Mesodermal cell (in vitro differentiated cells): Measurements from ENCODE around the gene CISH.

Experiments
- H3K27ac ChIP-seq: 2 replicates; pipeline ENCODE4 v1.7.0; 2013; ENCODE audit warnings: mild to moderate bottlenecking, low read depth, low read length, moderate library complexity; ENCODE audit not compliant: severe bottlenecking
- H3K36me3 ChIP-seq: 2 replicates; pipeline ENCODE4 v1.7.1; 2013; ENCODE audit warnings: mild to moderate bottlenecking, low read length, moderate library complexity; ENCODE audit not compliant: control insufficient read depth, insufficient read depth
- H3K4me1 ChIP-seq: one replicate; pipeline ENCODE4 v1.7.1; 2013; ENCODE audit warnings: mild to moderate bottlenecking, low read length; ENCODE audit not compliant: insufficient read depth, control insufficient read depth, poor library complexity, severe bottlenecking
- H3K4me3 ChIP-seq: 2 replicates; pipeline ENCODE4 v1.7.0; 2013; ENCODE audit warnings: low read length, control low read depth, mild to moderate bottlenecking; ENCODE audit not compliant: insufficient read depth, poor library complexity, severe bottlenecking; ENCODE audit errors: extremely low read depth
- H3K9me3 ChIP-seq: 2 replicates; pipeline ENCODE4 v1.7.1; 2013; ENCODE audit warnings: mild to moderate bottlenecking, low read length, moderate library complexity; ENCODE audit not compliant: control insufficient read depth
- WGBS, 2 experiments: methylation state at CpG; one replicate each; pipeline ENCODE4 v1.1.5; 2013; ENCODE audit warnings: missing lambda C conversion rate in 2 of 2; ENCODE audit not compliant: insufficient coverage in 2 of 2; 5-methylcytosine and 5-hydroxymethylcytosine counted together

The CISH gene

GRCh38 chr3:50651920-50652529 is 40.5 kb upstream of the CISH start:
- WGBS, 2 experiments: 52 to 66% methylated on average over 5 to 7 of the region's 7 CpGs
- H3K36me3 ChIP-seq: peaks cover 6% of the 10 kb centered on the region
- no peak overlapping the region for H3K4me3 ChIP-seq
- peaks cover 5% of the 10 kb centered on the region for H3K4me1 ChIP-seq
- H3K9me3 ChIP-seq: no peaks in the 10 kb centered on the region
- no peak overlapping the region for H3K27ac ChIP-seq

- no peak overlapping the region for H3K27ac ChIP-seq
These were observed 39.9 kb upstream of the CISH start for GRCh38 chr3:50651445-50651844.

GRCh38 chr3:50650018-50650417 is 38.4 kb upstream of the CISH start:
- Histone ChIP-seq H3K4me1 (peaks cover 5% of the 10 kb centered on the region), H3K4me3 (no peak overlapping the region), H3K9me3 (no peaks in the 10 kb centered on the region), H3K36me3 (peaks cover 7% of the 10 kb centered on the region), H3K27ac (no peak overlapping the region)
- no CpG with 5 or more reads among the region's 1 CpG for WGBS, 2 experiments

More at GRCh38 chr3:50651445-50651844, 39.9 kb upstream of the CISH start:
- peaks cover 5% of the 10 kb centered on the region for H3K4me1 ChIP-seq
- H3K36me3 ChIP-seq: peaks cover 7% of the 10 kb centered on the region
- 83 to 90% methylated on average over 7 to 8 of the region's 8 CpGs for WGBS, 2 experiments
- no peaks in the 10 kb centered on the region for H3K9me3 ChIP-seq
- H3K4me3 ChIP-seq: no peak overlapping the region

GRCh38 chr3:50649451-50649931 is 37.9 kb upstream of the CISH start:
- H3K4me1 ChIP-seq: peaks cover 5% of the 10 kb centered on the region
- no peaks in the 10 kb centered on the region for H3K9me3 ChIP-seq
- no peak overlapping the region for H3K27ac ChIP-seq
- WGBS, 2 experiments: 86 to 89% methylated on average over 3 to 6 of the region's 8 CpGs
- no peak overlapping the region for H3K4me3 ChIP-seq
- peaks cover 7% of the 10 kb centered on the region for H3K36me3 ChIP-seq

- Histone ChIP-seq H3K4me1 (peaks cover 5% of the 10 kb centered on the region), H3K4me3 (no peak overlapping the region), H3K27ac (no peak overlapping the region), H3K36me3 (peaks cover 7% of the 10 kb centered on the region), H3K9me3 (no peaks in the 10 kb centered on the region)
- WGBS, 2 experiments: 85% methylated on average over 2 of the region's 2 CpGs
These were observed 37.4 kb upstream of the CISH start for GRCh38 chr3:50648944-50649343.

GRCh38 chr3:50648313-50648712 is 36.7 kb upstream of the CISH start:
- Histone ChIP-seq H3K27ac (no peak overlapping the region), H3K4me3 (no peak overlapping the region), H3K36me3 (peaks cover 7% of the 10 kb centered on the region), H3K9me3 (no peaks in the 10 kb centered on the region), H3K4me1 (peaks cover 5% of the 10 kb centered on the region)
- WGBS, 2 experiments: 53 to 82% methylated on average over 2 to 5 of the region's 6 CpGs

- Histone ChIP-seq H3K4me1 (peaks cover 5% of the 10 kb centered on the region), H3K36me3 (peaks cover 15% of the 10 kb centered on the region), H3K9me3 (no peaks in the 10 kb centered on the region), H3K27ac (no peak overlapping the region), H3K4me3 (no peak overlapping the region)
- WGBS, 2 experiments: 71 to 100% methylated on average over 1 of the region's 2 CpGs
These were observed 33.8 kb upstream of the CISH start for GRCh38 chr3:50645378-50645777.

- Histone ChIP-seq H3K27ac (no peak overlapping the region), H3K4me1 (peaks cover 4% of the 10 kb centered on the region), H3K36me3 (peaks cover 15% of the 10 kb centered on the region), H3K4me3 (no peak overlapping the region), H3K9me3 (no peaks in the 10 kb centered on the region)
- WGBS, 2 experiments: 84 to 94% methylated on average over 7 of the region's 7 CpGs
These were observed 33.0 kb upstream of the CISH start for GRCh38 chr3:50644561-50644960.

GRCh38 chr3:50642382-50642781 is 30.8 kb upstream of the CISH start:
- Histone ChIP-seq H3K4me1 (no peaks in the 10 kb centered on the region), H3K4me3 (no peak overlapping the region), H3K27ac (no peak overlapping the region), H3K9me3 (no peaks in the 10 kb centered on the region), H3K36me3 (peaks cover 12% of the 10 kb centered on the region)
- WGBS, 2 experiments: no CpG with 5 or more reads among the region's 1 CpG

GRCh38 chr3:50639055-50639494 is 27.5 kb upstream of the CISH start:
- Histone ChIP-seq H3K4me3 (no peak overlapping the region), H3K4me1 (no peaks in the 10 kb centered on the region), H3K27ac (no peak overlapping the region), H3K9me3 (no peaks in the 10 kb centered on the region), H3K36me3 (peaks cover 8% of the 10 kb centered on the region)
- 80 to 86% methylated on average over 2 to 4 of the region's 6 CpGs for WGBS, 2 experiments

GRCh38 chr3:50637945-50638344 is 26.4 kb upstream of the CISH start:
- H3K4me3 ChIP-seq: no peak overlapping the region
- no peaks in the 10 kb centered on the region for H3K9me3 ChIP-seq
- H3K27ac ChIP-seq: no peak overlapping the region
- peaks cover 8% of the 10 kb centered on the region for H3K36me3 ChIP-seq
- WGBS, 2 experiments: 75 to 81% methylated on average over 3 of the region's 3 CpGs
- H3K4me1 ChIP-seq: no peaks in the 10 kb centered on the region
